Neural cell (in vitro differentiated cells): ENCODE results near the gene TPSD1. TPM values are rescaled to one million over a fixed set of nuclear protein-coding genes. Genes with fewer than 3 reads are reported as not detected.

Source experiments
- H2AFZ ChIP-seq: fragments of 200-600, 300-800 bp; sonication (generic), shearing (Covaris generic); 2 replicates; pipeline ENCODE4 v1.6.0; 2014; ENCODE audit warnings: low read depth, mild to moderate bottlenecking, antibody characterized with exemption, low read length, moderate library complexity
- H3F3A ChIP-seq: fragments of 200-600 bp; shearing (Covaris generic); 2 replicates; pipeline ENCODE4 v1.6.1; 2016; ENCODE audit warnings: mild to moderate bottlenecking, moderate library complexity, mixed read lengths, antibody characterized with exemption, low read length; ENCODE audit not compliant: insufficient read depth, poor library complexity, severe bottlenecking
- H3K27ac ChIP-seq: fragments of 200-600, 300-800 bp; sonication (generic), shearing (Covaris generic); 2 replicates; pipeline ENCODE4 v1.5.1; 2014; ENCODE audit warnings: mild to moderate bottlenecking, low read length, moderate library complexity
- H3K27me3 ChIP-seq: fragments of 300-800, 200-600 bp; sonication (generic), shearing (Covaris generic); 2 replicates; pipeline ENCODE4 v1.6.0; 2014; ENCODE audit warnings: mild to moderate bottlenecking, low read depth, low read length, moderate library complexity; ENCODE audit not compliant: insufficient read depth
- H3K36me3 ChIP-seq: fragments of 300-800, 200-600 bp; sonication (generic), shearing (Covaris generic); 2 replicates; pipeline ENCODE4 v1.5.1; 2014; ENCODE audit warnings: mild to moderate bottlenecking, antibody characterized with exemption, low read length, moderate library complexity; ENCODE audit not compliant: insufficient read depth
- H3K4me2 ChIP-seq: fragments of 300-800, 200-600 bp; sonication (generic), shearing (Covaris generic); 2 replicates; pipeline ENCODE4 v1.6.0; 2014; ENCODE audit warnings: mild to moderate bottlenecking, low read length
- H3K4me3 ChIP-seq: fragments of 300-800, 200-600 bp; sonication (generic), shearing (Covaris generic); 2 replicates; pipeline ENCODE4 v1.5.1; 2014; ENCODE audit warnings: mild to moderate bottlenecking, low read length, moderate library complexity
- H3K79me2 ChIP-seq: fragments of 200-600 bp; shearing (Covaris generic); replicated peaks from 2 replicates; pipeline ENCODE4 v1.6.0; 2014; ENCODE audit warnings: mild to moderate bottlenecking, low read length, moderate library complexity; ENCODE audit not compliant: insufficient read depth
- H3K9ac ChIP-seq: fragments of 300-800, 200-600 bp; sonication (generic), shearing (Covaris generic); 2 replicates; pipeline ENCODE4 v1.6.1; 2016; ENCODE audit warnings: mild to moderate bottlenecking, low read length, mixed read lengths
- H3K9me2 ChIP-seq: fragments of 200-600 bp; shearing (Covaris generic); 2 replicates; pipeline ENCODE4 v1.6.1; 2016; ENCODE audit warnings: mild to moderate bottlenecking, low read length, mixed read lengths; ENCODE audit not compliant: insufficient read depth
- H3K9me3 ChIP-seq: fragments of 200-600, 300-800 bp; sonication (generic), shearing (Covaris generic); 2 replicates; pipeline ENCODE4 v1.6.1; 2016; ENCODE audit warnings: mild to moderate bottlenecking, mixed run types, low read length, moderate library complexity, mixed read lengths
- H4K20me1 ChIP-seq: fragments of 200-600 bp; shearing (Covaris generic); 2 replicates; pipeline ENCODE4 v1.6.1; 2016; ENCODE audit warnings: mild to moderate bottlenecking, mixed run types; ENCODE audit not compliant: insufficient read depth
- CTCF ChIP-seq: fragments of 450-650 bp; IDR thresholded peaks from 2 replicates; pipeline ENCODE4 v1.5.1; 2014; ENCODE audit warnings: antibody characterized with exemption, mild to moderate bottlenecking, moderate library complexity; ENCODE audit not compliant: poor library complexity, severe bottlenecking
- EP300 ChIP-seq: fragments of 450-650 bp; conservative IDR thresholded peaks from 2 replicates; pipeline ENCODE4 v1.6.1; 2014; ENCODE audit warnings: antibody characterized with exemption, mild to moderate bottlenecking, moderate library complexity; ENCODE audit not compliant: poor library complexity, severe bottlenecking
- EZH2 ChIP-seq: fragments of 200-600, 300-800 bp; shearing (Covaris generic), sonication (generic); IDR thresholded peaks from 2 replicates; pipeline ENCODE4 v1.6.1; 2014; ENCODE audit warnings: antibody characterized with exemption, low read length, borderline replicate concordance, mild to moderate bottlenecking; ENCODE audit not compliant: insufficient read depth, poor library complexity, severe bottlenecking
- MXI1 ChIP-seq: fragments of 450-650 bp; conservative IDR thresholded peaks from 2 replicates; pipeline ENCODE4 v1.6.1; 2014; ENCODE audit warnings: antibody characterized with exemption, mild to moderate bottlenecking; ENCODE audit not compliant: poor library complexity, severe bottlenecking
- POLR2AphosphoS5 ChIP-seq: IDR thresholded peaks from 2 replicates; pipeline ENCODE4 v1.6.1; 2012
- RAD21 ChIP-seq: fragments of 450-650 bp; conservative IDR thresholded peaks from 2 replicates; pipeline ENCODE4 v1.6.1; 2014; ENCODE audit warnings: antibody characterized with exemption, mild to moderate bottlenecking, moderate library complexity
- SMC3 ChIP-seq: fragments of 450-650 bp; conservative IDR thresholded peaks from 2 replicates; pipeline ENCODE4 v1.6.1; 2014; ENCODE audit warnings: antibody characterized with exemption, mild to moderate bottlenecking, moderate library complexity; ENCODE audit not compliant: poor library complexity
- TAF1 ChIP-seq: IDR thresholded peaks from 2 replicates; pipeline ENCODE4 v1.6.1; 2012; ENCODE audit warnings: low read depth
- polyA plus RNA-seq: library from polyadenylated mRNA; depleted of rRNA; stranded (reverse); fragments of >200 nt; gene quantifications from 2 replicates; pipeline ENCODE4 v1.2.3, GENCODE V29; 2014
- TF ChIP-seq, protein P1 (sequence below): IDR thresholded peaks from 2 replicates; pipeline ENCODE4 v1.6.1; 2012; ENCODE audit warnings: borderline replicate concordance

TPSD1 gene
- polyA plus RNA-seq, 1 donor from 2014 or later, result not detected

DNA sequence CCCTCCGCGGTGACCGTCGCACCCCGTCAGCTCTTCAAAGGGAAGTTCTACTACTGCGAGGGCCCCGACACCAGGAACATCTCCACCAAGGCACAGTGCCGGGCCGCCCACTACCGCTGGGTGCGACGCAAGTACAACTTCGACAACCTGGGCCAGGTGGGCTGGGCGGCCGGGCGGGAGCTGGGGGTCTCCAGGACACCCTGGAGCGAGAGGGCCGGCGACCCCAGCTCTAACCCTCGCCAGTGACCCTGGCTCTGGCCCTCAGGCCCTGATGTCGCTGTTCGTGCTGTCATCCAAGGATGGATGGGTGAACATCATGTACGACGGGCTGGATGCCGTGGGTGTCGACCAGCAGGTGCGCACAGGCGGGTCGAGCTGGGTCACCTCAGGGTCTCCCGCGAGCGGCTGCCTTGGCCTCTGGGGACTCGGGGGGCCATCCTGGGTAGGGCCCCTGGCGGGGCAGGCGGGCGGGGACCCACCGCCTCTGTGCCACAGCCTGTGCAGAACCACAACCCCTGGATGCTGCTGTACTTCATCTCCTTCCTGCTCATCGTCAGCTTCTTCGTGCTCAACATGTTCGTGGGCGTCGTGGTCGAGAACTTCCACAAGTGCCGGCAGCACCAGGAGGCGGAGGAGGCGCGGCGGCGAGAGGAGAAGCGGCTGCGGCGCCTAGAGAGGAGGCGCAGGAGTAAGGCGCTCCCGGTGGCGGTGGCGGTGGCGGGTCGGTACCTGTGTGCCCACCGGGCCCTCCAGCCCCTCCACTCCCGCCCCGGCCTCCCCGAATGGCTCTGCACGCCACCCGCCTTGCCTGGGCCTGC, 44.2 kb upstream of the TPSD1 start:
- H2AFZ ChIP-seq, result no peak overlapping the region
- TF ChIP-seq, protein P1, sequence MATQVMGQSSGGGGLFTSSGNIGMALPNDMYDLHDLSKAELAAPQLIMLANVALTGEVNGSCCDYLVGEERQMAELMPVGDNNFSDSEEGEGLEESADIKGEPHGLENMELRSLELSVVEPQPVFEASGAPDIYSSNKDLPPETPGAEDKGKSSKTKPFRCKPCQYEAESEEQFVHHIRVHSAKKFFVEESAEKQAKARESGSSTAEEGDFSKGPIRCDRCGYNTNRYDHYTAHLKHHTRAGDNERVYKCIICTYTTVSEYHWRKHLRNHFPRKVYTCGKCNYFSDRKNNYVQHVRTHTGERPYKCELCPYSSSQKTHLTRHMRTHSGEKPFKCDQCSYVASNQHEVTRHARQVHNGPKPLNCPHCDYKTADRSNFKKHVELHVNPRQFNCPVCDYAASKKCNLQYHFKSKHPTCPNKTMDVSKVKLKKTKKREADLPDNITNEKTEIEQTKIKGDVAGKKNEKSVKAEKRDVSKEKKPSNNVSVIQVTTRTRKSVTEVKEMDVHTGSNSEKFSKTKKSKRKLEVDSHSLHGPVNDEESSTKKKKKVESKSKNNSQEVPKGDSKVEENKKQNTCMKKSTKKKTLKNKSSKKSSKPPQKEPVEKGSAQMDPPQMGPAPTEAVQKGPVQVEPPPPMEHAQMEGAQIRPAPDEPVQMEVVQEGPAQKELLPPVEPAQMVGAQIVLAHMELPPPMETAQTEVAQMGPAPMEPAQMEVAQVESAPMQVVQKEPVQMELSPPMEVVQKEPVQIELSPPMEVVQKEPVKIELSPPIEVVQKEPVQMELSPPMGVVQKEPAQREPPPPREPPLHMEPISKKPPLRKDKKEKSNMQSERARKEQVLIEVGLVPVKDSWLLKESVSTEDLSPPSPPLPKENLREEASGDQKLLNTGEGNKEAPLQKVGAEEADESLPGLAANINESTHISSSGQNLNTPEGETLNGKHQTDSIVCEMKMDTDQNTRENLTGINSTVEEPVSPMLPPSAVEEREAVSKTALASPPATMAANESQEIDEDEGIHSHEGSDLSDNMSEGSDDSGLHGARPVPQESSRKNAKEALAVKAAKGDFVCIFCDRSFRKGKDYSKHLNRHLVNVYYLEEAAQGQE, result no peak
- TF ChIP-seq SMC3, result no peak
- no peak for TF ChIP-seq TAF1
- no peak for TF ChIP-seq EP300
- no peak for TF ChIP-seq RAD21
- TF ChIP-seq CTCF, result no peak
- no peak for TF ChIP-seq EZH2
- TF ChIP-seq POLR2AphosphoS5, result no peak
- TF ChIP-seq MXI1, result no peak
- H3K9me2 ChIP-seq, result no peaks in the 10 kb centered on the region
- H3K36me3 ChIP-seq, result no peaks in the 10 kb centered on the region
- H3K27ac ChIP-seq, result no peak overlapping the region
- H3F3A ChIP-seq, result no peaks in the 10 kb centered on the region
- H3K27me3 ChIP-seq, result no peaks in the 10 kb centered on the region
- H3K79me2 ChIP-seq, result no peaks in the 10 kb centered on the region
- H3K9ac ChIP-seq, result no peak overlapping the region
- no peaks in the 10 kb centered on the region for H4K20me1 ChIP-seq
- H3K4me2 ChIP-seq, result no peak overlapping the region
- H3K4me3 ChIP-seq, result no peak overlapping the region
- H3K9me3 ChIP-seq, result no peaks in the 10 kb centered on the region

GRCh38 chr16:1212616-1213194, 43.2 kb upstream of the TPSD1 start:
- Histone ChIP-seq H2AFZ (no peak overlapping the region), H3K4me2 (no peak overlapping the region), H3K9ac (no peak overlapping the region), H3K27me3 (no peaks in the 10 kb centered on the region), H3K9me2 (no peaks in the 10 kb centered on the region), H3K4me3 (no peak overlapping the region), H3K36me3 (no peaks in the 10 kb centered on the region), H3K79me2 (no peaks in the 10 kb centered on the region), H3F3A (no peaks in the 10 kb centered on the region), H3K9me3 (no peaks in the 10 kb centered on the region), H3K27ac (no peak overlapping the region), H4K20me1 (no peaks in the 10 kb centered on the region)
- TF ChIP-seq EP300 (no peak), MXI1 (no peak), POLR2AphosphoS5 (no peak)
- TF ChIP-seq, protein P1, result no peak
